GM12875 (cell line): ENCODE measurements around the gene ZNF236.
"Not testable (repeated sequence)": the region's sequence is repeated elsewhere in the genome, so short reads cannot be mapped to it uniquely, and the experiment has no call there.

Experiments used
- H3K4me3 ChIP-seq: one replicate; pipeline ENCODE4 v1.5.1; 2011; ENCODE audit warnings: low read depth, low read length, control low read depth
- CTCF ChIP-seq: IDR thresholded peaks from 2 replicates; pipeline ENCODE4 v1.5.1; 2011; ENCODE audit warnings: low read depth, mild to moderate bottlenecking, control low read depth, inconsistent platforms, low read length, moderate library complexity, borderline replicate concordance; ENCODE audit not compliant: insufficient read depth

Gene ZNF236

GRCh38 chr18:76962851-76963250 is 140.5 kb downstream of the ZNF236 start:
- TF ChIP-seq CTCF: no peak
- H3K4me3 ChIP-seq: no peak overlapping the region

GRCh38 chr18:76963936-76964335 is 141.6 kb downstream of the ZNF236 start:
- H3K4me3 ChIP-seq: no peak overlapping the region
- TF ChIP-seq CTCF: no peak

- not testable (repeated sequence) for H3K4me3 ChIP-seq
Observed at GRCh38 chr18:76965555-76966151, 143.3 kb downstream of the ZNF236 start.

- H3K4me3 ChIP-seq: not testable (repeated sequence)
Observed at GRCh38 chr18:76967299-76967698, 144.9 kb downstream of the ZNF236 start.

GRCh38 chr18:76967721-76968472 is 145.5 kb downstream of the ZNF236 start:
- no peak overlapping the region for H3K4me3 ChIP-seq
- no peak for TF ChIP-seq CTCF

GRCh38 chr18:76970770-76971559 is 148.6 kb downstream of the ZNF236 start:
- TF ChIP-seq CTCF: no peak

GRCh38 chr18:76972241-76972640 is 149.9 kb downstream of the ZNF236 start:
- no peak for TF ChIP-seq CTCF
- H3K4me3 ChIP-seq: no peak overlapping the region

More at GRCh38 chr18:76970770-76971559, 148.6 kb downstream of the ZNF236 start:
- no peak overlapping the region for H3K4me3 ChIP-seq
